K562 (cell line): ENCODE measurements around the gene TEKT2. TPM values are rescaled to one million over a fixed set of nuclear protein-coding genes. Genes with fewer than 3 reads are reported as not detected.

Experiments used
- AFF4 ChIP-seq: sonication (generic); formaldehyde crosslinking; IDR thresholded peaks from 2 replicates; pipeline ENCODE4 v1.8.0; 2023; ENCODE audit warnings: mild to moderate bottlenecking, missing genetic modification reagents
- EP400 ChIP-seq: fragments of 450-650 bp; IDR thresholded peaks from 2 replicates; pipeline ENCODE4 v1.6.1; 2017; ENCODE audit warnings: antibody characterized with exemption, mild to moderate bottlenecking, moderate library complexity
- GATA2 ChIP-seq: sonication (generic); formaldehyde crosslinking; IDR thresholded peaks from 2 replicates; pipeline ENCODE4 v1.4.0; 2020; ENCODE audit warnings: mild to moderate bottlenecking, missing genetic modification reagents
- ILK ChIP-seq: fragments of 450-650 bp; IDR thresholded peaks from 2 replicates; pipeline ENCODE4 v1.6.1; 2016; ENCODE audit warnings: missing genetic modification characterization, low read depth, mild to moderate bottlenecking, missing compliant biosample characterization, moderate library complexity, borderline replicate concordance
- KLF16 ChIP-seq: IDR thresholded peaks from 2 replicates; pipeline ENCODE4 v1.6.1; 2016; ENCODE audit warnings: antibody characterized with exemption
- NRF1 ChIP-seq, 2 experiments: fragments of 450-650 bp; IDR thresholded peaks in 1 of 2; conservative IDR thresholded peaks in 1 of 2; 2 replicates each; pipeline ENCODE4 v1.6.1; 2014; ENCODE audit warnings: mild to moderate bottlenecking in 2 of 2
- NUFIP1 ChIP-seq: fragments of 450-650 bp; IDR thresholded peaks from 2 replicates; pipeline ENCODE4 v1.6.1; 2018; ENCODE audit not compliant: partially characterized antibody
- RBM15 ChIP-seq: fragments of 200-400 bp; formaldehyde crosslinking; IDR thresholded peaks from 2 replicates; pipeline ENCODE4 v1.6.1; 2018; ENCODE audit warnings: mild to moderate bottlenecking, low read length, moderate library complexity; ENCODE audit not compliant: insufficient read depth
- TARDBP ChIP-seq: fragments of 450-650 bp; IDR thresholded peaks from 2 replicates; pipeline ENCODE4 v1.6.1; 2016
- ZBTB11 ChIP-seq, 3 experiments: fragments of 200-800 bp in 1 of 3; fragments of 250-450 bp in 1 of 3; fragments of 450-650 bp in 1 of 3; sonication (Bioruptor Pico) in 1 of 3; sonication (Bioruptor generic) in 1 of 3; formaldehyde crosslinking in 1 of 3; IDR thresholded peaks; 2 replicates each; pipeline versions ENCODE4 v1.6.1 to v1.8.0; 2016 to 2022; ENCODE audit warnings: mild to moderate bottlenecking in 2 of 3, missing genetic modification characterization in 2 of 3, missing compliant biosample characterization in 1 of 3, moderate library complexity in 1 of 3
- ZBTB43 ChIP-seq: sonication (generic); formaldehyde crosslinking; IDR thresholded peaks from 2 replicates; pipeline ENCODE4 v1.8.0; 2023; ENCODE audit warnings: mild to moderate bottlenecking, missing genetic modification reagents
- ZNF175 ChIP-seq: fragments of 200-800 bp; sonication (Bioruptor generic); IDR thresholded peaks from 2 replicates; pipeline ENCODE4 v1.6.1; 2016; ENCODE audit warnings: low read depth, mild to moderate bottlenecking, missing genetic modification characterization, missing compliant biosample characterization
- ZNF232 ChIP-seq: sonication (generic); formaldehyde crosslinking; IDR thresholded peaks from 2 replicates; pipeline ENCODE4 v1.8.0; 2022; ENCODE audit warnings: mild to moderate bottlenecking, missing genetic modification reagents
- ZNF740 ChIP-seq, 3 experiments: fragments of 200-800 bp in 1 of 3; sonication (Bioruptor generic) in 1 of 3; sonication (generic) in 1 of 3; formaldehyde crosslinking in 1 of 3; IDR thresholded peaks; 2 replicates each; pipeline versions ENCODE4 v1.6.1 to v1.8.0; 2016 to 2022; ENCODE audit warnings: mild to moderate bottlenecking in 2 of 3, missing compliant biosample characterization in 2 of 3, missing genetic modification characterization in 2 of 3, missing genetic modification reagents in 1 of 3
- ZNF785 ChIP-seq: fragments of 250-450 bp; sonication (Bioruptor Pico); IDR thresholded peaks from 2 replicates; pipeline ENCODE4 v1.4.0; 2020; ENCODE audit warnings: mild to moderate bottlenecking
- polyA plus RNA-seq, 8 experiments: library from polyadenylated mRNA; depleted of rRNA in 4 of 8; stranded (reverse) in 5 of 8; unstranded in 3 of 8; fragments of >200 nt; fragmentation: Nextera tagmentation in 2 of 8; fragmentation: Illumina TruSeq in 1 of 8; extraction: Ambion mirVana in 2 of 8; extraction: Trizol in 1 of 8; gene quantifications; 2 replicates each; pipeline versions ENCODE4 v1.2.1 to v1.2.3, GENCODE V29; 2011 to 2014; ENCODE audit warnings: inconsistent platforms in 1 of 8, missing spikeins in 1 of 8
- total RNA-seq, 7 experiments: library from RNA; depleted of rRNA in 6 of 7; stranded (reverse); fragments of >200 nt in 6 of 7; fragmentation: Illumina TruSeq in 2 of 7; extraction: Trizol in 2 of 7; gene quantifications; 2 replicates each; pipeline versions ENCODE4 v1.2.1 to v1.2.3, GENCODE V29; 2011 to 2021; ENCODE audit warnings: low replicate concordance in 1 of 7

The TEKT2 gene
- total and polyA plus RNA-seq, 9 of the 15 experiments (the other 6 are each of a cell fraction or from before 2014, with no cell fraction given), result 0.06 to 0.94 (median 0.30) TPM; not detected in 1

- TF ChIP-seq ZBTB11 (CRISPR knock-in tag; IDR thresholded peaks at IDR 0.05) (no peak), ZNF785 (CRISPR knock-in tag) (no peak), ZNF232 (CRISPR knock-in tag) (no peak), ZNF740 (CRISPR knock-in tag; IDR thresholded peaks at IDR 0.05) (0 out of 2 replicates have a peak, but pooled peaks have one; percentile 5), ZNF740 (tag; IDR thresholded peaks at IDR 0.05) (no peak), ZBTB43 (CRISPR knock-in tag) (no peak), RBM15 (no peak), TARDBP (no peak), NUFIP1 (no peak), GATA2 (CRISPR knock-in tag) (peak; percentile 45; the same call in 1 of the 2 replicates), AFF4 (CRISPR knock-in tag) (peak; percentile 70; the same call in 1 of the 2 replicates), KLF16 (0 out of 2 replicates have a peak, but pooled peaks have one; percentile 41), NRF1 (conservative IDR thresholded peaks at IDR 0.05 in 1 of 2, IDR thresholded peaks at IDR 0.05 in 1 of 2) (0 out of 4 replicates have a peak, but pooled peaks of 1 of the 2 experiments have one; percentile 11), ILK (tag) (no peak), ZNF175 (CRISPR knock-in tag) (no peak; the same call in 1 of the 2 replicates), EP400 (peak; percentile 43; the same call in 1 of the 2 replicates)
Measured at GRCh38 chr1:36134505-36135329, 50.8 kb downstream of the TEKT2 start (continued).
